ENCODE measurements around the gene DIDO1. TPM values are rescaled to one million over a fixed set of nuclear protein-coding genes. Genes with fewer than 3 reads are reported as not detected.
"Not testable (repeated sequence)": the region's sequence is repeated elsewhere in the genome, so short reads cannot be mapped to it uniquely, and the experiment has no call there.

DIDO1 gene
- total RNA-seq, 1 donor from 2014 or later = 89.1 TPM

DNA sequence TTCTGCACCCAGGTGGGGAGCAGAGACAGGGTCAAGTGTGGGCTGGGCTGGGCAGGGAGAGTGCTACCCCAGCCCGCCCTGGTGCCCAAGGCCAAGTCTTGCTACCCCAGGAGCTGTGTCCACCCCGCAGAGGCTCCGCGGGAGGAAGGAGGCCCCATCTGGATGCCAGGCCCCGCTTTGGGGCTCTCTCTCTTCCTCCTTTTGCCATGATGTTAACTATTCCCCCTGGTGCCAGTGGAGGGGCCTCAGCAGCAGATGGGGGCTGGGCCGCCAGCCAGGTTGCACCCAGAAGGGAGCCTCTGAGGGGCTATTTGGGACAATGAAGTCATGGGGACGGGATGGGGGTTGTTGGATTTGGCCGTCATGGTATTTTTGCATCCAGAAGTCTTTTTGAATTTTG lies 35.5 kb upstream of the DIDO1 start:
- no peak for TF ChIP-seq CTCF (IDR thresholded peaks at IDR 0.05)
- Mint-ChIP-seq H3K4me3 (no peak overlapping the region), H3K4me1 (peaks cover 12% of the 10 kb centered on the region), H3K27ac (no peak overlapping the region), H3K36me3 (ENCODE audit: low read depth) (peaks cover 45% of the 10 kb centered on the region), H3K9me3 (no peaks in the 10 kb centered on the region), H3K27me3 (no peaks in the 10 kb centered on the region)
- POLR2A ChIA-PET = no interaction called here
- CTCF ChIA-PET = no interaction called here
- ATAC-seq (ENCODE audit: low read depth) (no peak), DNase-seq (no peak)
- intact Hi-C loops (cut with micrococcal nuclease) = no loop called here

DNA sequence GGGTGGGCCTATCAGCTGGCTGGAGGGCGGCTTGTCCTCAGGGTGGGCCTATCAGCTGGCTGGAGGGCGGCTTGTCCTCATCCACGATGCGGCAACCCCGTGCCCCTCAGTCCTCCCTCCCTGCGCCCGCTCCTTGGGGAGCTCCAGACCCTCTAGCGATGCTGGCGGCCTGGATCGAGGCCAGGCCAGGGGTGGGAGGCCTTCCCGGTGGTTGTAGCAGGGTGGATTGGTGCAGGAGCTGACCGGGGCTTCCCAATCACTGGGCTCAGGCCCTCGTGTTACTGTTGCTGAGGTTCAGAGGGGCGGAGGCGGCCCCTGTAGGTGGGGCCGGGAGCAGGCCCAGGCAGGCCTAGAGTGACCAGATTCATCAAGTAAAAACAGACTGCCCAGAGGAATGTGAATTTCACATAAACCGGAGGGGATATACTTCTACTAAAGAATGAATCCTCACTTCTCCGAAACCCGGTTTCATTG lies 35.0 kb upstream of the DIDO1 start:
- intact Hi-C loops (cut with micrococcal nuclease) = no loop called here
- H3K27ac Mint-ChIP-seq = no peak overlapping the region
- ChIA-PET POLR2A (no interaction called here), CTCF (no interaction called here)
- TF ChIP-seq CTCF (IDR thresholded peaks at IDR 0.05) = no peak
- no peaks in the 10 kb centered on the region for H3K9me3 Mint-ChIP-seq
- no peak for ATAC-seq (ENCODE audit: low read depth)
- no peaks in the 10 kb centered on the region for H3K27me3 Mint-ChIP-seq
- peaks cover 12% of the 10 kb centered on the region for H3K4me1 Mint-ChIP-seq
- DNase-seq = no peak
- no peak overlapping the region for H3K4me3 Mint-ChIP-seq
- peaks cover 47% of the 10 kb centered on the region for H3K36me3 Mint-ChIP-seq (ENCODE audit: low read depth)

GRCh38 chr20:62960446-62961309 lies 34.4 kb upstream of the DIDO1 start:
- Mint-ChIP-seq H3K36me3 (ENCODE audit: low read depth) (peaks cover 47% of the 10 kb centered on the region), H3K4me1 (peaks cover 15% of the 10 kb centered on the region)
- POLR2A ChIA-PET; ATAC-seq (ENCODE audit: low read depth); H3K4me3 Mint-ChIP-seq; DNase-seq; H3K9me3 Mint-ChIP-seq; intact Hi-C loops (cut with micrococcal nuclease); H3K27ac Mint-ChIP-seq; H3K27me3 Mint-ChIP-seq: not testable (repeated sequence)
- CTCF ChIA-PET = interaction anchor here (2.0 kb wide), 1 partner anchor 12 kb away, joined by 5 read pairs; no protein-coding TSS in a partner anchor

DNA sequence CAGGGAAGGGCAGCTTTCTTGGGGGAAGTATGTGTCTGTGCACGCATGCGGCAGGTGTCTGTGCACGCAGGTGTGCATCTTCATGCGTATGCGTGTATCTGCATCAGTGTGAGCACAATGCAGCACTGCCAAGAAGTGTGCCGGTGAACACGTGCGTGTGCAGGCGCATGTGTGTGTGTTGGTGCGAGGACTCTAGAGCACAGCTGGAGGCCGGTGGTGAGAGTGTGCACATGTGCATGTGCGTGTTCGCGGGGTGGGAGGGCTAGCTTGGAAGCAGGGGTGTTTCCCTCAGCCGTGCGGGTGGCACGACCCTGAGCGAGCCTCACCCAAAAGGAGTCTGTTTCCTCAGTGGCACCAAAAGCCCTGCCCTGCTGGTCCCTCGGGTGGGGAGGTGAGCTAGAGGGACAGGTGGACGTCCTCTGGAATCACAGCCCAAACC lies 33.7 kb upstream of the DIDO1 start:
- DNase-seq (no peak), ATAC-seq (ENCODE audit: low read depth) (no peak)
- no peaks in the 10 kb centered on the region for H3K27me3 Mint-ChIP-seq
- intact Hi-C loops (cut with micrococcal nuclease) = loop anchor here (10.0 kb wide), 1 partner anchor 55 kb away; no protein-coding TSS in a partner anchor
- H3K36me3 Mint-ChIP-seq (ENCODE audit: low read depth) = peaks cover 43% of the 10 kb centered on the region
- POLR2A ChIA-PET = interaction anchor here (0.7 kb wide), 1 partner anchor 20 kb away, joined by 3 read pairs; no protein-coding TSS in a partner anchor
- no peak for TF ChIP-seq CTCF (IDR thresholded peaks at IDR 0.05)
- H3K4me3 Mint-ChIP-seq = no peak overlapping the region
- CTCF ChIA-PET = interaction anchor here (2.0 kb wide), 1 partner anchor 12 kb away, joined by 5 read pairs; no protein-coding TSS in a partner anchor
- H3K27ac Mint-ChIP-seq = no peak overlapping the region
- H3K9me3 Mint-ChIP-seq = no peaks in the 10 kb centered on the region
- peaks cover 18% of the 10 kb centered on the region for H3K4me1 Mint-ChIP-seq

DNA sequence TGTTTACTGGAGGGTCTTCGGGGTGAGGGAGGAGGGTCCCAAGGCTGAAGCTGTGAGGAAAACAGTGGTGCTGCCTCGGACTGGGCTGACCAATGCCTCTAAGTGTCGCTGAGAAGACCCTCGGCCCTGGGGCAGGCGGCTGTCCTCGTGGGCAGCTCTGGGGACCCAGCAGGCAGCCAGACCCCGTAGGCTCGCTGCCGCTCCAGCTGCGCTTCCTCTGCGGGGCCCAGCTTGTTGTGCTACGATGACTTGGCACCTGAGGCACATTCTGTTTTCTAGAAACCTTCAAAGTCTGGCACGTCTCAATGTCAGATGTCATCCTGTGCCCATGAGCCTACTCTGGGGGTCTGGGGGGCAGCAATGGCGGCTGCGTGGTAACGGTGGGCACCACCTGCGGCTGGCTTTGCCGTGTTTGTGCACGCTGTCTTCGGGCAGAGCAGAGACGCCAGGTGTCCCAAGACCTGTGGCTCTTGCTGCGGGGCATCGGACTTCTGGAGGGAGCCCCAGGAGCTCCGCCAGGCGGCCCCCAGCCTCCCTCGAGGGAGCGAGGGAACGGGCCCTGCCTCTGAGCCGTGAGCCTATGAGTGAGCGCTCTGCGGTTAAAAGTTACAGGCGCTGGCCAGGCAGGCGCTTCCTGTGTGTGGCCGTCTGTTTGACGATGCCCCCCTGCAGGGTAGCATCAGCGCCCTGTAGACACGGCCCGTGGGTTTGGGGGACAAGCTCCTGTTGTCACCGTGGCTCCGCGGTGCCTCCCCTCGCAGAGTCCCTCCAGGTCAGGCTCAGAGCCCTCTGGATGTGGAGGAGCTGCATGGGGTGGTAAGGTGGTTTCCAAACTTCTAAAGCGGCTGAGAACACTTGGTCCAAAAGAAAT lies 33.0 kb upstream of the DIDO1 start:
- CTCF ChIA-PET = interaction anchor here (2.0 kb wide), 1 partner anchor 13 kb away, joined by 5 read pairs; no protein-coding TSS in a partner anchor
- no peak for ATAC-seq (ENCODE audit: low read depth)
- no peak overlapping the region for H3K27ac Mint-ChIP-seq
- no peak for DNase-seq
- peaks cover 40% of the 10 kb centered on the region for H3K36me3 Mint-ChIP-seq (ENCODE audit: low read depth)
- no peak overlapping the region for H3K4me3 Mint-ChIP-seq
- POLR2A ChIA-PET = interaction anchor here (0.7 to 0.9 kb wide), 2 partner anchors 13 to 21 kb away, joined by 3 to 9 read pairs; no protein-coding TSS in a partner anchor
- peaks cover 24% of the 10 kb centered on the region for H3K4me1 Mint-ChIP-seq
- TF ChIP-seq CTCF (IDR thresholded peaks at IDR 0.05) = no peak
- intact Hi-C loops (cut with micrococcal nuclease) = loop anchor here (10.0 kb wide), 1 partner anchor 55 kb away; no protein-coding TSS in a partner anchor
- H3K27me3 Mint-ChIP-seq = no peaks in the 10 kb centered on the region
- H3K9me3 Mint-ChIP-seq = no peaks in the 10 kb centered on the region

Data from activated B cell treated with CpG ODN at 0.5 μM for 24 hours (primary cell).